Left lung (tissue), 14 donors: ENCODE data around the gene POLR3B. TPM values are rescaled to one million over a fixed set of nuclear protein-coding genes. Genes with fewer than 3 reads are reported as not detected.

Experiments
- ATAC-seq: fragments of 200-7000 bp; cut with Tn5 transposase; one replicate; pipeline ENCODE4 v1.9.1; 2020; ENCODE audit warnings: moderate library complexity
- DNase-seq, 4 donors: peaks; one replicate each; pipeline ENCODE4 v3.0.0-alpha.2; 2013 to 2020
- H3K27ac ChIP-seq, 2 donors: fragments of 200-600 bp; sonication (generic) in 1 of 2; one replicate each; pipeline versions ENCODE4 v1.5.0 to v1.8.0; 2020 to 2021
- H3K27me3 ChIP-seq, 2 donors: fragments of 200-600 bp; sonication (generic) in 1 of 2; one replicate each; pipeline versions ENCODE4 v1.5.0 to v1.8.0; 2020 to 2021
- H3K36me3 ChIP-seq, 2 donors: fragments of 200-600 bp; sonication (generic) in 1 of 2; one replicate each; pipeline versions ENCODE4 v1.5.0 to v1.8.0; 2020 to 2021
- H3K4me1 ChIP-seq, 2 donors: fragments of 200-600 bp; one replicate each; pipeline ENCODE4 v1.8.0; 2021
- H3K4me3 ChIP-seq, 2 donors: fragments of 200-600 bp; sonication (generic) in 1 of 2; one replicate each; pipeline versions ENCODE4 v1.5.0 to v1.8.0; 2020 to 2021; ENCODE audit warnings: mild to moderate bottlenecking in 1 of 2
- H3K9me3 ChIP-seq, 2 donors: fragments of 200-600 bp; sonication (generic) in 1 of 2; one replicate each; pipeline versions ENCODE4 v1.5.0 to v1.8.0; 2020 to 2021
- CTCF ChIP-seq, 2 donors: fragments of 200-600 bp; sonication (generic) in 1 of 2; IDR thresholded peaks; one replicate each; pipeline versions ENCODE4 v1.5.0 to v1.8.0; 2021; ENCODE audit warnings: antibody characterized with exemption in 2 of 2
- intact Hi-C, 2 donors: fragments of 100-400 bp; cut with DNase I; formaldehyde crosslinking; loops; one replicate each; pipeline versions ENCODE4 v1.11.2 to v1.14.2; 2022
- long read RNA-seq, 12 donors: library from polyadenylated mRNA in 2 of 12; unstranded in 2 of 12; transcript quantifications; one replicate each; pipeline ENCODE4 v2.0.0 and lab custom pipeline, GENCODE V29; 2019 to 2026
- polyA plus RNA-seq, 6 donors: library from polyadenylated mRNA; unstranded; fragments of 120-200 nt; gene quantifications; one replicate each; pipeline ENCODE4 v1.2.1, GENCODE V29; 2013; ENCODE audit not compliant: insufficient read length in 6 of 6
- total RNA-seq, 2 donors: library from RNA; stranded (reverse); fragmentation: NEBNext Ultra II Directional; extraction: Animal tissue kit (Norgen Biotek cat#: 25700); gene quantifications; one replicate each; pipeline ENCODE4 v1.2.1, GENCODE V29; 2021
- donor health status: DM: no; HTN: yes; CAD: no.
- donor health status: DM: no; HTN: no; CAD: no.

POLR3B gene
- total RNA-seq (10 to 100 TPM; 10.9 to 14.1 TPM), polyA plus RNA-seq (10 to 100 TPM; 11.9 to 14.6 (median 13.3) TPM)
- long read RNA-seq, donor 1, result 0 reads
- long read RNA-seq, donor 2, full-length matches to known transcripts, result 2 of 2 reads
- long read RNA-seq, donor 2, partial matches to known transcripts, result 0 of 2 reads
- long read RNA-seq, donor 2, other reads (novel, unspliced or antisense), result 0 of 2 reads
- long read RNA-seq, donor 3, full-length matches to known transcripts, result 2 of 2 reads
- long read RNA-seq, donor 3, partial matches to known transcripts, result 0 of 2 reads
- long read RNA-seq, donor 3, other reads (novel, unspliced or antisense), result 0 of 2 reads
- long read RNA-seq, donor 4, partial matches to known transcripts, result 0 of 1 reads
- long read RNA-seq, donor 4, other reads (novel, unspliced or antisense), result 1 of 1 reads
- long read RNA-seq, donor 5, result 0 reads
- long read RNA-seq, donor 6, result 0 reads
- long read RNA-seq, donor 7, result 0 reads
- long read RNA-seq, donor 8, result 0 reads
- long read RNA-seq, donor 9, result 0 reads
- long read RNA-seq, donor 10, partial matches to known transcripts, result 1 of 1 reads
- long read RNA-seq, donor 10, other reads (novel, unspliced or antisense), result 0 of 1 reads
- long read RNA-seq, donor 11, result 0 reads
- long read RNA-seq, donor 12, full-length matches to known transcripts, result 2 of 2 reads
- long read RNA-seq, donor 12, partial matches to known transcripts, result 0 of 2 reads
- long read RNA-seq, donor 12, other reads (novel, unspliced or antisense), result 0 of 2 reads

GRCh38 chr12:106357549-106358395 is at the start of gene POLR3B:
POLR3B (plus strand) TSS chr12:106357748; CDS start chr12:106357880, 132 bp downstream.
- Histone ChIP-seq H3K4me1 (peaks cover 15 to 40% of the 10 kb centered on the region in 2 donors), H3K27ac (peak within 1 kb of the TSS; percentile 88 to 97), H3K9me3 (no peaks in the 10 kb centered on the region), H3K36me3 (no peaks in the 10 kb centered on the region), H3K27me3 (no peaks in the 10 kb centered on the region), H3K4me3 (peak within 1 kb of the TSS; percentile 56 to 74)
- DNase-seq, result peak; percentile 94 to 97 (median 97)
- ATAC-seq, result peak; percentile 95
- intact Hi-C loops, result no loop called here
- TF ChIP-seq CTCF (IDR thresholded peaks at IDR 0.05), result peak; percentile 86 to 88

GRCh38 chr12:106308121-106308520 is 49.4 kb upstream of the POLR3B start:
- intact Hi-C loops, result no loop called here
- Histone ChIP-seq H3K9me3 (no peaks in the 10 kb centered on the region), H3K27ac (no peak overlapping the region), H3K36me3 (peaks cover 0 to 5% of the 10 kb centered on the region in 2 donors), H3K27me3 (no peaks in the 10 kb centered on the region), H3K4me1 (peaks cover 9 to 74% of the 10 kb centered on the region in 2 donors), H3K4me3 (no peak overlapping the region)
- no peak for TF ChIP-seq CTCF (IDR thresholded peaks at IDR 0.05)
- ATAC-seq (no peak), DNase-seq (no peak)

GRCh38 chr12:106308611-106309010 is 48.9 kb upstream of the POLR3B start:
- H3K27ac ChIP-seq, result no peak overlapping the region

More at GRCh38 chr12:106308611-106309010, 48.9 kb upstream of the POLR3B start:
- no peaks in the 10 kb centered on the region for H3K27me3 ChIP-seq
- no peak for DNase-seq
- peaks cover 9 to 71% of the 10 kb centered on the region in 2 donors for H3K4me1 ChIP-seq
- TF ChIP-seq CTCF (IDR thresholded peaks at IDR 0.05), result no peak
- no peak for ATAC-seq
- peaks cover 0 to 10% of the 10 kb centered on the region in 2 donors for H3K36me3 ChIP-seq
- intact Hi-C loops, result no loop called here
- H3K4me3 ChIP-seq, result no peak overlapping the region
- H3K9me3 ChIP-seq, result no peaks in the 10 kb centered on the region
